Cardiac septum (tissue), 1 donor: ENCODE data around the gene SNX5. TPM values are rescaled to one million over a fixed set of nuclear protein-coding genes. Genes with fewer than 3 reads are reported as not detected.

Experiments used
- DNase-seq: peaks from one replicate; pipeline ENCODE4 v3.0.0-alpha.2; 2020; ENCODE audit warnings: low spot score
- intact Hi-C: fragments of 100-400 bp; cut with DNase I; formaldehyde crosslinking; loops from one replicate; pipeline ENCODE4 v1.14.0; 2022
- total RNA-seq: library from RNA; stranded (reverse); fragmentation: NEBNext Ultra II Directional; extraction: Animal tissue kit (Norgen Biotek cat#: 25700); gene quantifications from one replicate; pipeline ENCODE4 v1.2.1, GENCODE V29; 2021
- donor health status: DM: no; HTN: no; CAD: no.

Gene SNX5
- total RNA-seq, 1 donor from 2014 or later: 42.1 TPM

DNA sequence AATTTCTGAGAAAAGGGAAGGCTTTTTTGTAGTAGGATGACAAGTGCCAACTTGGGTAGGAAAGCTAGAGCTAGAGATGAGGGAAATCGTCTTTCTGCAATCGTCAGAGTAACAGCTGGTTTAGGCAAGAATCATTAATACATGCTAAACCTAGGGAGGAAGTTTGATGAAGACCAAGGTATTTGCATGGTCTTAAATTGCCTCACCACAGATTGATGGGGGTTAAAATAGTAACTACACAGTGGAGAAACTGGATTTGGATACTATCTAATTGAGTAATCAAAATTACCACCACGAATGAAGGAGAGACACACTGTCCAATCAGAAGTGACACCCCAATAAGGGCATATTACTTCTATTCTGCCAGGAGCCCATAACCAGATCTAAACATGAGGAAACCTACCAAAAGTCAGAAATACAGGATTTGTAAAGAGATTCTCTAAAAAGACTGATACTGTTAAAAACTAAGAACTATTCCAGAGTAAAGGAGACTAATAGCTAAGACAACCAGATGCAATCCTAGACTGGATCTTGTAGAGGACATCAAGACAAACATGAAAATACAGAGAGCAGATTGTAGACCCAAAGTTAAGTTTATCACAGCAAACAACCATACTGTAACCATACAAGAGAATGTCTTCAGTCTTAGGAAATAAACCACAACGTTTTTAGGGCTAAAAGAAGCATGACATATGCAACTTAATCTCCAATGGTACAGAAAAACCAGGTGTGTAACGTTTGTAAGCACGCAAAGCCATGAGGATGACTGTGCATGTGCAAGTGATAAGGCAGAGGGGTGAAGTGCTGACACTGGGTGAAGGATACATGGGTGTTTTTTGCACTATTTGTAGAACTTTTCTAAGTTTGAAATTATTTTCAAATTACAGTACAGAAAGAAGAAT lies 21.8 kb downstream of the SNX5 start:
- intact Hi-C loops: no loop called here

DNA sequence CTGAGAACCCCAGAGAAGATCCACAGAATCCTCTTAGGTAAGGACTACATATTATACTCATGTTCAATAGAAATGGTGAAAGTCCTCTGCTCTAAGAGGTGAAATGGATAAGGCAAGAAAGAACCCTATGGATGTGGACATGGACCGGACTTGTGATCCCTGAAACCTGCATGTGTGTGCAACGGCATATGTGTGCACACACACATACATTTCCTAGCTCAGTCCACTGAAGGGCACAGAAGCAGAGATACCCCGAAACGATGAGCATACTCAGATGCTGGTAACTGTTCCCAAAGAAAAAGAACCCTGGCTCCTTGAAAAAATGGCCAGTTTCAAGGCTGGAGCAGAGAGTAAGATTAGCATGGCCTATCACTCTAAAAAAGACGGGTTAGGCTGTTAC lies 22.6 kb downstream of the SNX5 start:
- intact Hi-C loops: no loop called here
- DNase-seq: no peak

More for the DNA sequence above, 21.8 kb downstream of the SNX5 start:
- DNase-seq: no peak

DNA sequence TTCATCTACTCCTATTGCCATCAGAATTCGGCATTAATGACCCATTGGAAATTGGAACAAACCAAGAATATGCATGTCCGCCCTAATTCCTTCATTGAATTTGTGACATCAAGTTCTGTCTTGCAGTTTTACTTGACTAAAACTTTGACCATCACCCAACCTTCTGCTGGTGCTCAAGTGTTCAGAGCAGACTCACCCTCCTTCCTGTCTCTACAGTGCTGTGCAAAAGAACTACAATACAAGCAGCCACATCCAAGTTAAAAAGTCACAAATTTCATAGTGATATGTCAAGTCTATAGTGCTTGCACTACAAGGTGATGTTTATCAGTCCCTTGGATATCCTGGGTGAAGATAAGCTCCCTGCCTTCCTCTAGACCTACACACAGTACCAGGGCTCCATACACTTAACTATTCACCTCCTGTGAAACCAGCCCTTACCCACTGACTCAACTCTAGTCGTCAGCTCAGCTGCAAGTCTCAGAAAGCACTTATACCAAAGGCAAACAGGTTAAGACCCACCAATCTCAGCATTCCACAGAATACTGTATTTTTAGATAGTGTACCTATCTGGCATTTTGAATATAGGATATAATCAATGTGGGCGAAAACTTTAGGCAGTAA lies 23.6 kb downstream of the SNX5 start:
- intact Hi-C loops: no loop called here
- DNase-seq: no peak

DNA sequence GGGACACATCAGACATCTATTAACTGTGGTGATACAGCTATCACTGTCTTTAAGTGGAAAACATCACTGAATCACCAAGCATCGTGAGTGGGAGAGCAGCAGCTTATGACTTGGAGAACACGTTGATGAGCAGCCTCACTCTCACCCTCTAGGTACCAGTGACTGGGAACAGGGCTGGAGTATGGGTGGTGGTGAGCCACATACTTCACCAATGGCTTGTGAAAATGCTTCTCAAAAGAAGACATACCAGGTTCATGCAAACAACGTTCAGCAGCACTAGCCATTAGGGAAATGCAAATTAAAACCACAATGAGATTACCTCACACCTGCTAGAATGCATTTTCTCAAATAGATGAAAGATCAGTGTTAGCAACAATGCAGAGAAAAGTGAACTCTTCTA lies 25.3 kb downstream of the SNX5 start:
- no peak for DNase-seq
- intact Hi-C loops: no loop called here

DNA sequence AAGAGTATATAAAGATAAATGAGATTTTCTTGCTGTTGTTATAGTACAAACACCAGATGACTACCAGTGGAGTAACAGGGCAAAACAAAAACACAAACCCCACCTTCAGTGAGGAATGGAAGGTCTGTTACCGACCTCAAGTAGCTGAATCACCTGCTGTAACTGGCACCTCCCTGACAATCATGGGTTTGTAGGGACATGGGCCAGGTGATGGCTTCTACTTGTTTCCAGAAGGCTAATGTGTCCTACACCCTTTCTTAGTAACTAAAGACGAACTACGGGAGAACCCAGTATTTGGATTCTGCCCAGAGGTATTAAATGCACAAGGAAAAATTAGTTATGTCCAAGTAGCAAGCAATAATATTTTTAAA lies 26.8 kb downstream of the SNX5 start:
- intact Hi-C loops: no loop called here
- DNase-seq: no peak

DNA sequence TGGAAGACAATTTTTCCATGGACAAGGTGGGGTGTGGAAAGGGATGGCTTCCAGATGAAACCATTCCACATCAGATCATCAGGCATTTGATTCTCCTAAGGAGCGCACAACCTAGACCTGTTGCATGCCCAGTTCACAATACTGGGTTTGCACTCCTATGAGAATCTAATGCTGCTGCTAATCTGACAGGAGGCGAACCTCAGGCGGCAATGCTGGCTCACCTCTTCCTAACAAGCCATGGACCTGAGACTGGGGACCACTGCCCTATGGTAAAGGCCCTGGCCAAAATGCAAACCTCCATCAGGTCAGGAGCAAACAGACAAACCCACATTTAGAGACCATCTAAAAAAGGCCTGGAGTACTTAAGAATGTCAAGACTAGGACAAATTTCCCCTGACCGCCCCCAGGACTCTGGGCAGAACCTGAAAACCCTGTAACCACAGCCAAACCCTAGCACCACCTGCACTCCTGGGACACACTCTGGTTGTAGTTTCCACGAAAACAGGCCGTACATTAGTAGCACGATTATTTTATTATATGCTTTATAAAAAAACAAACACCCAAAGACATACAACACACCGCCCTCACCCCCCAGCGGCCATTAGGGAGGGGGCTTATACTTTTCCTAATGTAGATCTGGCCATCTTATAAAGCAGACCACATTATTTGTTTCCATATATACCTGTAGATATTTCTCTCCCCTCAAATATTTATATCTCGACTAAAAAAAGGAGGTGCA lies 27.3 kb downstream of the SNX5 start:
- no peak for DNase-seq
- intact Hi-C loops: no loop called here

DNA sequence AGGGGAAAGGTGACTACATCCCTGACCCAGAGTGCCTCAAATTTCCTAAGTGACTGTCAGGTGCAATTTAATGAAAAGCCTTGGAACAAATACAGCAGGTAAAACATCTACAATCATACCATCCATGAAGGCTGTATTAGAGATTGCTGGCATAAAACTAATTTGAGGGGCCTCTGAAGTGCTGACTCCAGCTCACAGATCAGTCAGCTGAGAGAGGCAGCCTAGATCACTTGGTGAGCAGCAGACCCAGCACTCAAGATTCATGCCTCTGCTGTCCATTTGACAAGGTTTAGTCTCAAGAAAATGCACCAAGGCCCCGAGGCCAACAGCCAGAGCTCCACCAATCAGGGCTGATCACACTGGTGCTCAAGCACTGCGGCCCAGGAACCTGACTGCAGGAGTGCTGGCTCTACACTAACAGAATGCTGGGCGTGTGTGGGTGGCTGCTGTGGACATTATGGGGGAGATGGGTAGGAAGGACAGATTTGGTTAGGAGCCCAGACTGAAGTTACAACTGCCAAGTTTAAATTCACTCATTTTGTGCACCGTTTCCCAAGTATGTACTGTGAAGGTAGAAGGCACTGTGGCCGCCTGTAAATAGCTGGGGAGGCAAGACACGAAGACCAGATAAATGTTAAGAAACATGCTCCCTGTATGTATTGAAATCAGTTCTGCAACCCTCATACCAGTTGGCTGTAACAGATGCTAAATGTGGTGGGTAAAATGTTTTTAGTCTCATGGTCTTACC lies 28.2 kb downstream of the SNX5 start:
- no peak for DNase-seq
- intact Hi-C loops: no loop called here

DNA sequence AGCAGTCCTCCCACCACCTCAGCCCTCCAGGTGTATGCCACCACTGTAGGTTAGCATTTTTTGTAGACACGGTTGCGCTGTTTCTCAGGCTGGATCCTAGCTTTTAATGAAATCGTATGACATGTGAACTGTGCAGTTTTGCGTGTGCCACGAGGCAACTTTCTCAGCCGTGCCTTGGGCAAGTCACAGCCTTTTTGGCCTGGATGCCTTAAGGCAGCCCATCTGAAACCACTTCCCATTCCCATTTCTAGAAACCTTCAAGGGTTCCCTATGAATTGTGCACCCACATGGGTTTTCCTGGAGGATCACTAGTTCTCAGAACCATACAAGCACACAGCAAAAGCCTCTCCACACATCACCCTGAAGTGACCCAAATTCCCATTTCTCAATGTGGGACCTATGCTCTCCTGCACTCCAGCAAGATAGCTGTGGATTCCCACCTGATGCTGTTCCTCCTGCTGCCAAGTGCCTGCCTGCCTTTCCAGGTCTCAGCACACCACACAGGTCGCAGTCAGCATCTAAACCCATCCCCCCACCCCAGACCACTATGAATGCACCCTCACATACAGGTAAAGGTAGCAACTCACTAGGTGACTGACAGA lies 28.9 kb downstream of the SNX5 start:
- DNase-seq: no peak
- intact Hi-C loops: loop anchor here (5.0 to 10.0 kb wide), 2 partner anchors 42 to 405 kb away; partner anchors contain the start of gene BFSP1

DNA sequence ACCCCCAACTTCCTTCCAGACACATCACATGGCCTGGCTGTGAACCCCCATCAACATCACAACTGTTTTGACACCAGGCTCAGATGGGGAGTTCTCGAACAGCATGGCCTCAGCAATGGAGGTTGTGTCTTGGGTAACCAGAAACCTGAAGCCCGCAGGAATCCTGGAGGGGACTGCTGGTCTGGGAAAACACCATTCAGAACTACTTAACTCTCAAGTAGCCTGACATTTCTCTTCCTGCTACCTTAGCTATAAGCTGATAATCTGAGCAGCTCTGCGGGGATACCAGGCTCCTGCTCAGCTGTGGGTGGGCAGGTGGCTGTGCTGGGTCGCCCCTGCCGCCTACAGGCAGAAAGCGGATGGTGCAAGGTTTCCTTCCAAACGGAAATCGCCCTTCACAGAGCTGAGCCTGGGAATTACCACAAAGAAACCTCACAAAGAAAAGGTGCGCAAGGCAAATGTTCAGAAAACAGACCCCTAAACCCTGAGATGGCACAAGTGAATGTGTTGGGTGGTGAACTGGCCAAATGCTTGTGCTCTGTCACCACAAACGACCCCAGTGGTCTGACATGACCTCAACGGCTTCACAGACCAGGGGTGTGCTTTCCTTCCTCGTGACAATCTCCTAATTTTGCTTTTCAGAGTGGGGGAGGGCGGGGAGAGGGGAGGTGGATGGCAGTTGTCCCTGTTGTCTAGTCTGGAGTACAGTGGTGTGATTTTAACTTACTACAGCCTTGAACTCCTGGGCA lies 29.5 kb downstream of the SNX5 start:
- DNase-seq: no peak
- intact Hi-C loops: loop anchor here (5.0 to 10.0 kb wide), 2 partner anchors 42 to 404 kb away; partner anchors contain the start of gene BFSP1

DNA sequence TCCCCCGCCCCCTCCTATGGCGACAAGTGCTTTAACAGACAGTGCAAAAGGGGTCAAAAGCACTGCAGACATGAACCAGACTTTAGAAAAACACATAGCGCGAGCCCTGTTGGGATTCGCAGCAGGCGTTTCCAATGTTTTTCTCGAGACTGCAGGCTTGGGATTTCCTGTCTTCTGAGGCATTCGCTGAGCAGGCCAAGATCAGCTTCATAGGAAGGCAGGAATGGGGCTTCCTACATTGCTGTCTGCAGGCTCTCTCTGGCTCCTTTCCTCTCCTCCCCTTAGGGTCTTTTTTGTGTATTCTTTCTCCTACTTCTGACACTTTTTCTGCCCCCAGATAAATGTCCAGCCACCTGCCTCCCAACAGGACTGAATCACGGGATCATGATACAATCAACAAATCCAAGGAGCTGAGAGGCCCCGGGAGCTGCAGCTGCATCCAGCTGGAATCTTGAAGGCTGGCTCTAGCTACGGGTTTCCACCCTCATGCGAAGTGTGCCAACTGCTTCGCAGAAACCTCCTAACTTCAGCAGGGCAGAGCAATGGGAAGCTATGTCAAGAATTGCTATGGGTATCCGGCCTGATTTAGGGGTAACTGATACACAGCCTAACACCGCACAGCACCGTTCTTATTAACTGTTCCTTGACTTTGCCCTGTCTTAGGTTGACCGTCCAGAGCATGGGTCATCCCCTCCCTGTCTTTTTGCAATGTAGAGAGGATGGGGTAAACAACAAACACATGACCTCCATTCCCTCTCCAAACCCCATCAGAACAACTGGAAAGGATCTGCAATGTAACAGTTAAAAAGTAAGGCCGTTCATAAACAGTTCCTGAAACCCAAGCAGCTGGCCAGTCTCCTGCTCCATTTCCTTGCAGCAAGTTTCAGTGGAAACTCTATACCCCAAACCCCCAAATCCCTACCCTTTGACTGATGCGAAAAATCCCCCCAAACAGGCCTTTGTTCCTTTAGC lies 31.5 kb downstream of the SNX5 start:
- DNase-seq: no peak
- intact Hi-C loops: loop anchor here (5.0 to 10.0 kb wide), 2 partner anchors 40 to 402 kb away; partner anchors contain the start of gene BFSP1

DNA sequence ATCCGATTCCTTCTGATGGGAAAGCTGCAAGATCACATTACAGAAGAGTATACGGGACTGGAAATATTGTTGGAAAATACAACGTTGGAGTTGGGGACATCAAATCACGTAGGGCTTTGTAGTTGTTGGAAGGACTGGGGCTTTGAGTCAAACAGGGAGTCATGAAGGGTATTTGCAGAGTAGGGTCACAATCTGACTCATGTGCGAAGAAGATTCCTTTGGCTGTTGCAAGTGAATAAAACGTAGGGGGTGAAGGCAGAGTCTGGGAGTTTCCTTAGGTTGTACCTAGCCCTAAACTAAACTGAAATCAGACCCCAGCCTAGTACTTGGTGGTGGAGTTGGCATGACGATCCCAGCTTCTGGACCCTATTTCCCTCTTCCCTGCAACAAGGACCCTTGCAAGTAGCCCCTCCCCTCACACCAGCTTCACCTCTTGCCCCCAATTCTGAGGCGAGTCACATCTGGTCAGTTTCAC lies 32.3 kb downstream of the SNX5 start:
- intact Hi-C loops: loop anchor here (5.0 to 10.0 kb wide), 2 partner anchors 39 to 402 kb away; partner anchors contain the start of gene BFSP1

DNA sequence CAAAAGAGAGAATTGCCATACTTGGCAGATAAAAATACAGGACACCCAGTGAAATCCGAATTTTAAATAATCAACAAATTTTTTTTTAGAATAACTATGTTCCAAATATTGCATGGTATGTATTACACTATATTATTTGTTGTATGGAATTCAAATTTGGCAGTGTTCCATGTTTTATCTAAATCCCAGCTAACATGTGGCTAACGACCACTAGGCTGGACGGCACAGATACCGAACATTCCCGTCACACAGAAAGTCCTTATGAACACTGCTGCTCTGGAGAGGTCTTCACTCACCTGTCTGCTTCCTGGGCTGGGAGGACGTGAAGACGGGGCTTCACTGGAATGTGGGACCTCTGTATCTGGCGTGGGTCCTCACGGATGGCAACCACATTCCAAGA lies 32.8 kb downstream of the SNX5 start:
- DNase-seq: no peak
- intact Hi-C loops: loop anchor here (5.0 to 10.0 kb wide), 2 partner anchors 38 to 401 kb away; partner anchors contain the start of gene BFSP1

More for the DNA sequence above, 32.3 kb downstream of the SNX5 start:
- DNase-seq: no peak

DNA sequence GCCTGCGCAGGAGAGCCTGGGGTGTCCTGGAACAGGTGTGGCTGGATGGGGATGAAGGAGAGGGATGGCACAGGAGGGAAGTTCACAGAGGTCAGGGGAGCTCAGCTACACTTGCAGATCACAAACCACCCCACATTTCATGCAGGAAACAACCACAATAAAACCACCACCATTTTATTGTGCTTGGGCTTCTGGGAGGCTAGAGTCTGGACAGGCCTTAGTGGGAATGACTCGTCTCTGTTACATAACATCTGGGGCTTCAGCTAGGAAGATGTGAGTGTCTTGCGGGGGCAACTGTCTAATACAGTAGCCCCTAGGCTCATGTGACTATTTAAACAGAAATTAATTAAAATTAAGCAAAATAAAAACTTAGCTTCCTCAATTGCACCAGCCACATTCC lies 33.4 kb downstream of the SNX5 start:
- intact Hi-C loops: loop anchor here (5.0 to 10.0 kb wide), 2 partner anchors 38 to 400 kb away; partner anchors contain the start of gene BFSP1

DNA sequence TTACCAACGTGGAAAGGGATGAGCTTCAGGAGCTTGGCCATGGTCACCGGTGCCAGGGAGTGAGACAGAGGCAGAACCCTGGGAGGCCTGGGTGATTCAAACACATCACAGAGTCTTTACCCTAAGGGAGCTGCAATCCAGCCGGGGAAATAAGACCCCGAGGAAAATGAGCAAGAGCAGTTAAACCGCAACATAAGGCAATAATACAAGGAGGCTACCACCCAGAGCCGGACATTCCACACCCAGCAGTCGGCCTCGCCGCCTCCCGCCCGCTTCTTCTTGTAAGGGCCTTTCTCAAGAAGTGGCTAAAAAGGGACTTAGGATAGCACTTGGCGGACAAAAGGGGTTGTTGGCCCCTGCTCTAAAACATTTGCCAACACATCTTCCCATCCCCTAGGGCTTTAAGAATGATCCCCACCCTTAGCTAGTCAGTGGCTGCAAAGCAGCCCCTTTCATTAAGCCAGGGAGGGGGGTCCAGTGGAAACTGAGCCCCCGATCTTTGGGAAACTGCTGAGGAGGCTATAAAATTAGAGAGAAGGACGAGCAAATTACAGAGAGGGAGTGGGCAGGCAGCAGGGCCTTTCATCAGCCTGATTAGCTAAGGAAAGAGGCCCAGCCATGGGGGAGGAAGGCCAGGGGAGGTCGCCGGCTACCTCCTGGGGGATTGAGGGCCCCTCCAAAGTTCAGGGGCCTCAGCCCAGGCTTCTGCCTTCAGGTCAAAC lies 34.3 kb downstream of the SNX5 start:
- DNase-seq: no peak
- intact Hi-C loops: loop anchor here (10.0 kb wide), 1 partner anchor 400 kb away; the partner anchor contains the start of gene BFSP1

More for the DNA sequence above, 33.4 kb downstream of the SNX5 start:
- DNase-seq: no peak

DNA sequence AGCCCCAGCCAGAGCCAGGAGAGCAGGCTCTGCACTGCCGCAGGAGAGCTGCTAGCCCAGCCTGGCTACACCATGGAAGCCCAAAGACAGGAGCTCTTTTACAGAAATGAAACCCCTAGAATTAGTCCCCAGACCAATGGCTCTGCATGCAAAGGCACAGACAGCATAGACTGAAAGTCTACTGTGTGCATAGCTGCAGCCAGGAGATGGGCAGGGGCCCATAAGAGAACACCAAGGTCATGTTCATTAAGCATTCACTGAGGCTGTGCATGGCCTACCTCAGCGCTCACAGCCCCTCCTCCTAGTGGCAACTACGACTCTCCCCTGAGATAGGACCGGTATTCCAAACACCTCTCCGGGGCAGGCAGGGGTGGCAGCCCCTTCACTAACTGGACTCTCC lies 34.9 kb downstream of the SNX5 start:
- intact Hi-C loops: loop anchor here (10.0 kb wide), 1 partner anchor 399 kb away; the partner anchor contains the start of gene BFSP1
- no peak for DNase-seq

DNA sequence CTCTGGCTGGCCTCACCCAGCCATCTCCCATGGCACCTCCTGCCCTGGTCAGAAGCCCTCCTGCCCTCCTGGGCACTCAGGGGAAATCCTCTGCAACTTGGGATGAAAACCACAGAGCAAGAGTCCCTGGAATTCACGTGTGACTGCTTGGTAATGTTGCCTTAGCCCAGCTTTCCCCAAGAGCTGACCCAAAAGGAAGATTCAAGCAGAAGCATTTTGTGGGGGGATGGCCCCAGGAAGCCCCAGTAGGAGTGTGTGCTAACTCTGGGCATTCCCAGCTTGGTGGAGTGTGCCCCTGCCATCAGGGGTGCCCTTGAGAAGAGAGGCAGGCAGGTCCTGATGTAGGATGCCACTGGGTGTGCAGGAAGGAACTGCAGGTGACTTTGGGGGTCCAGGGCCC lies 35.5 kb downstream of the SNX5 start:
- intact Hi-C loops: loop anchor here (10.0 kb wide), 1 partner anchor 398 kb away; the partner anchor contains the start of gene BFSP1

More for the DNA sequence above, 35.5 kb downstream of the SNX5 start:
- no peak for DNase-seq
